KOPT-K1 (cell line): Measurements from ENCODE around the gene PPP1R9A.

Experiments used
- H3K27ac ChIP-seq: fragments of 200-600 bp; sonication (generic); 2 replicates; pipeline ENCODE4 v1.5.1; 2016; ENCODE audit warnings: antibody characterized with exemption, mild to moderate bottlenecking, low read depth, low read length; ENCODE audit not compliant: poor library complexity, severe bottlenecking
- H3K36me3 ChIP-seq: fragments of 200-600 bp; sonication (generic); 2 replicates; pipeline ENCODE4 v1.5.1; 2017; ENCODE audit warnings: antibody characterized with exemption, mild to moderate bottlenecking, low read length, moderate library complexity; ENCODE audit not compliant: insufficient read depth
- H3K9me3 ChIP-seq: fragments of 200-600 bp; sonication (generic); 2 replicates; pipeline ENCODE4 v1.5.1; 2017; ENCODE audit warnings: antibody characterized with exemption, low read length, mild to moderate bottlenecking; ENCODE audit not compliant: insufficient read depth, poor library complexity, severe bottlenecking

PPP1R9A gene

GRCh38 chr7:95342642-95343307 lies 435.4 kb downstream of the PPP1R9A start:
- no peaks in the 10 kb centered on the region for H3K9me3 ChIP-seq
- no peaks in the 10 kb centered on the region for H3K36me3 ChIP-seq
- H3K27ac ChIP-seq, result no peak overlapping the region
